SK-N-SH (cell line): Measurements from ENCODE around the gene SPIC.

Experiments used
- EP300 ChIP-seq, 2 experiments: IDR thresholded peaks; 2 replicates each; pipeline versions ENCODE4 v1.4.0 to v1.6.1; 2012; ENCODE audit warnings: borderline replicate concordance in 1 of 2, low read depth in 1 of 2, low read length in 1 of 2
- EZH2phosphoT487 ChIP-seq: fragments of 200-600 bp; sonication (generic); IDR thresholded peaks from 2 replicates; pipeline ENCODE4 v1.6.1; 2017; ENCODE audit warnings: low read depth, mixed run types, mild to moderate bottlenecking, antibody characterized with exemption, moderate library complexity, borderline replicate concordance
- FOXJ3 ChIP-seq: sonication (generic); formaldehyde crosslinking; IDR thresholded peaks from 2 replicates; pipeline ENCODE4 v1.5.1; 2020; ENCODE audit warnings: mild to moderate bottlenecking, missing genetic modification reagents
- MEF2A ChIP-seq: IDR thresholded peaks from 2 replicates; pipeline ENCODE4 v1.4.0; 2012; ENCODE audit warnings: low read depth, borderline replicate concordance
- POLR2AphosphoS5 ChIP-seq: IDR thresholded peaks from 2 replicates; pipeline ENCODE4 v1.6.1; 2012; ENCODE audit warnings: low read depth, low read length
- RAD21 ChIP-seq: IDR thresholded peaks from 2 replicates; pipeline ENCODE4 v1.6.1; 2012; ENCODE audit warnings: mild to moderate bottlenecking, low read length
- RCOR1 ChIP-seq: fragments of 150-350 bp; IDR thresholded peaks from 2 replicates; pipeline ENCODE4 v1.6.1; 2017; ENCODE audit warnings: antibody characterized with exemption, low read length
- RFX5 ChIP-seq: IDR thresholded peaks from 2 replicates; pipeline ENCODE4 v1.6.1; 2012; ENCODE audit warnings: mild to moderate bottlenecking, improper control_type of control experiment, low read length
- SMC3 ChIP-seq: IDR thresholded peaks from 2 replicates; pipeline ENCODE4 v1.6.1; 2012; ENCODE audit warnings: low read depth, low read length, improper control_type of control experiment
- TCF12 ChIP-seq: IDR thresholded peaks from 2 replicates; pipeline ENCODE4 v1.4.0; 2012
- TF ChIP-seq, protein P1 (sequence below): IDR thresholded peaks from 2 replicates; pipeline ENCODE4 v1.4.0; 2012; ENCODE audit warnings: low read depth
- TF ChIP-seq, protein P2 (sequence below): fragments of 200-600 bp; sonication (generic); IDR thresholded peaks from 2 replicates; pipeline ENCODE4 v1.6.1; 2017; ENCODE audit warnings: antibody characterized with exemption, mild to moderate bottlenecking, moderate library complexity
- TF ChIP-seq, protein P3 (sequence below): IDR thresholded peaks from 2 replicates; pipeline ENCODE4 v1.6.1; 2012; ENCODE audit warnings: mild to moderate bottlenecking, low read depth, low read length, moderate library complexity

DNA sequence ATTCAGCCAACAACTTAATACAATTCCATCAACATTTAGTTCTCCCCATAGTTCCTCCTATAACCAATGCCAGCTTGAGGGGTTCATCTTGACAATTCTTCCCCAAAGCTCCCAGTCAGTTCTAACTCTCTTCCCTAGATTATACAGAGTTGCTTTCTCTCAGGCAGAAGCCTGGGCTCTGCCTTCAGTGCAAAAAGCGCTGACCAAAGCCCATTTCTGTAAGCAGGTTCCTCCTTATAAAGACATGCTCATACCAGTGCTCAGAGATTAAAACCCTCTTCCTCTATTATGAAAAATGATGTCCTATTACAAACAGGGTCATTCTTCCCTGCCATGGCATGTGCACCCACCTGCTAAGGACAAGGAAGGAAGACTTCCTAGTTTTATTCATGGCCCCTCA lies 16.2 kb downstream of the SPIC start:
- TF ChIP-seq RFX5 (no peak), TCF12 (no peak), RCOR1 (no peak), EZH2phosphoT487 (no peak), FOXJ3 (CRISPR knock-in tag) (no peak), POLR2AphosphoS5 (no peak), SMC3 (no peak), MEF2A (no peak), EP300 (IDR thresholded peaks at IDR 0.05; ENCODE audit: borderline replicate concordance in 1 of 2, low read depth in 1 of 2, low read length in 1 of 2) (no peak), RAD21 (no peak)
- TF ChIP-seq, protein P1, sequence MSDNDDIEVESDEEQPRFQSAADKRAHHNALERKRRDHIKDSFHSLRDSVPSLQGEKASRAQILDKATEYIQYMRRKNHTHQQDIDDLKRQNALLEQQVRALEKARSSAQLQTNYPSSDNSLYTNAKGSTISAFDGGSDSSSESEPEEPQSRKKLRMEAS, result no peak
- TF ChIP-seq, protein P2, sequence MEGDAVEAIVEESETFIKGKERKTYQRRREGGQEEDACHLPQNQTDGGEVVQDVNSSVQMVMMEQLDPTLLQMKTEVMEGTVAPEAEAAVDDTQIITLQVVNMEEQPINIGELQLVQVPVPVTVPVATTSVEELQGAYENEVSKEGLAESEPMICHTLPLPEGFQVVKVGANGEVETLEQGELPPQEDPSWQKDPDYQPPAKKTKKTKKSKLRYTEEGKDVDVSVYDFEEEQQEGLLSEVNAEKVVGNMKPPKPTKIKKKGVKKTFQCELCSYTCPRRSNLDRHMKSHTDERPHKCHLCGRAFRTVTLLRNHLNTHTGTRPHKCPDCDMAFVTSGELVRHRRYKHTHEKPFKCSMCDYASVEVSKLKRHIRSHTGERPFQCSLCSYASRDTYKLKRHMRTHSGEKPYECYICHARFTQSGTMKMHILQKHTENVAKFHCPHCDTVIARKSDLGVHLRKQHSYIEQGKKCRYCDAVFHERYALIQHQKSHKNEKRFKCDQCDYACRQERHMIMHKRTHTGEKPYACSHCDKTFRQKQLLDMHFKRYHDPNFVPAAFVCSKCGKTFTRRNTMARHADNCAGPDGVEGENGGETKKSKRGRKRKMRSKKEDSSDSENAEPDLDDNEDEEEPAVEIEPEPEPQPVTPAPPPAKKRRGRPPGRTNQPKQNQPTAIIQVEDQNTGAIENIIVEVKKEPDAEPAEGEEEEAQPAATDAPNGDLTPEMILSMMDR, result no peak
- TF ChIP-seq, protein P3, sequence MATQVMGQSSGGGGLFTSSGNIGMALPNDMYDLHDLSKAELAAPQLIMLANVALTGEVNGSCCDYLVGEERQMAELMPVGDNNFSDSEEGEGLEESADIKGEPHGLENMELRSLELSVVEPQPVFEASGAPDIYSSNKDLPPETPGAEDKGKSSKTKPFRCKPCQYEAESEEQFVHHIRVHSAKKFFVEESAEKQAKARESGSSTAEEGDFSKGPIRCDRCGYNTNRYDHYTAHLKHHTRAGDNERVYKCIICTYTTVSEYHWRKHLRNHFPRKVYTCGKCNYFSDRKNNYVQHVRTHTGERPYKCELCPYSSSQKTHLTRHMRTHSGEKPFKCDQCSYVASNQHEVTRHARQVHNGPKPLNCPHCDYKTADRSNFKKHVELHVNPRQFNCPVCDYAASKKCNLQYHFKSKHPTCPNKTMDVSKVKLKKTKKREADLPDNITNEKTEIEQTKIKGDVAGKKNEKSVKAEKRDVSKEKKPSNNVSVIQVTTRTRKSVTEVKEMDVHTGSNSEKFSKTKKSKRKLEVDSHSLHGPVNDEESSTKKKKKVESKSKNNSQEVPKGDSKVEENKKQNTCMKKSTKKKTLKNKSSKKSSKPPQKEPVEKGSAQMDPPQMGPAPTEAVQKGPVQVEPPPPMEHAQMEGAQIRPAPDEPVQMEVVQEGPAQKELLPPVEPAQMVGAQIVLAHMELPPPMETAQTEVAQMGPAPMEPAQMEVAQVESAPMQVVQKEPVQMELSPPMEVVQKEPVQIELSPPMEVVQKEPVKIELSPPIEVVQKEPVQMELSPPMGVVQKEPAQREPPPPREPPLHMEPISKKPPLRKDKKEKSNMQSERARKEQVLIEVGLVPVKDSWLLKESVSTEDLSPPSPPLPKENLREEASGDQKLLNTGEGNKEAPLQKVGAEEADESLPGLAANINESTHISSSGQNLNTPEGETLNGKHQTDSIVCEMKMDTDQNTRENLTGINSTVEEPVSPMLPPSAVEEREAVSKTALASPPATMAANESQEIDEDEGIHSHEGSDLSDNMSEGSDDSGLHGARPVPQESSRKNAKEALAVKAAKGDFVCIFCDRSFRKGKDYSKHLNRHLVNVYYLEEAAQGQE, result no peak
